A172 (cell line): ENCODE results near the gene RBMS1. TPM values are rescaled to one million over a fixed set of nuclear protein-coding genes. Genes with fewer than 3 reads are reported as not detected.
A peak's percentile ranks its signal among the peaks of the same experiment; 100 is the strongest.

Experiments
- DNase-seq: peaks from one replicate; pipeline ENCODE4 v3.0.0-alpha.2; 2015; ENCODE audit warnings: low spot score
- total RNA-seq: library from RNA; depleted of rRNA; stranded (reverse); fragments of >200 nt; shearing (Covaris generic); gene quantifications from 2 replicates; pipeline ENCODE4 v1.2.3, GENCODE V29; 2014

The RBMS1 gene
- total RNA-seq, 1 experiment from 2014 or later: 83.7 TPM

GRCh38 chr2:160224060-160224459 lies 269.5 kb downstream of the RBMS1 start:
- DNase-seq: peak; percentile 97

GRCh38 chr2:160223560-160223959 lies 270.0 kb downstream of the RBMS1 start:
- no peak for DNase-seq

GRCh38 chr2:160222546-160223283 lies 270.9 kb downstream of the RBMS1 start:
- no peak for DNase-seq
